ENCODE results near the gene LRCH4.

Gene LRCH4

GRCh38 chr7:100570954-100571828 lies 14.7 kb downstream of the LRCH4 start:
- Histone ChIP-seq H3K27me3 (ENCODE audit: low read length) (no peaks in the 10 kb centered on the region), H3F3A (ENCODE audit: insufficient read depth) (no peaks in the 10 kb centered on the region)

GRCh38 chr7:100568896-100569844 lies 16.8 kb downstream of the LRCH4 start:
- H3K9me2 ChIP-seq (replicated peaks; ENCODE audit: insufficient read depth, low read length), result no peaks in the 10 kb centered on the region
- no peak overlapping the region for H3K9ac ChIP-seq (ENCODE audit: low read length)
- no peaks in the 10 kb centered on the region for H3K36me3 ChIP-seq (ENCODE audit: low read length)
- no peak overlapping the region for H2AFZ ChIP-seq (ENCODE audit: low read depth, low read length, severe bottlenecking)
- H3F3A ChIP-seq (ENCODE audit: insufficient read depth), result no peaks in the 10 kb centered on the region
- TF ChIP-seq EZH2phosphoT487 (conservative IDR thresholded peaks at IDR 0.05; ENCODE audit: low read length), result no peak
- peak; percentile 49 for TF ChIP-seq CTCF (IDR thresholded peaks at IDR 0.05; ENCODE audit: insufficient read depth, low read length, poor library complexity, severe bottlenecking)
- no peaks in the 10 kb centered on the region for H3K27me3 ChIP-seq (ENCODE audit: low read length)
- H3K4me3 ChIP-seq (ENCODE audit: insufficient read depth, low read length, poor library complexity, severe bottlenecking), result no peak overlapping the region
- no peak overlapping the region for H3K27ac ChIP-seq (ENCODE audit: low read depth, low read length)
- H3K4me2 ChIP-seq (ENCODE audit: low read depth, low read length, poor library complexity, severe bottlenecking), result no peak overlapping the region
- no peaks in the 10 kb centered on the region for H3K79me2 ChIP-seq (ENCODE audit: insufficient read depth, low read length)
- H4K20me1 ChIP-seq (ENCODE audit: low read depth, low read length), result no peaks in the 10 kb centered on the region
- H3K9me3 ChIP-seq (ENCODE audit: insufficient read depth, low read length), result no peaks in the 10 kb centered on the region

More at GRCh38 chr7:100570954-100571828, 14.7 kb downstream of the LRCH4 start:
- Histone ChIP-seq H3K4me2 (ENCODE audit: low read depth, low read length, poor library complexity, severe bottlenecking) (no peak overlapping the region), H3K36me3 (ENCODE audit: low read length) (no peaks in the 10 kb centered on the region), H3K79me2 (ENCODE audit: insufficient read depth, low read length) (no peaks in the 10 kb centered on the region), H3K9me3 (ENCODE audit: insufficient read depth, low read length) (no peaks in the 10 kb centered on the region), H2AFZ (ENCODE audit: low read depth, low read length, severe bottlenecking) (no peak overlapping the region), H3K9ac (ENCODE audit: low read length) (no peak overlapping the region), H3K4me3 (ENCODE audit: insufficient read depth, low read length, poor library complexity, severe bottlenecking) (no peak overlapping the region), H4K20me1 (ENCODE audit: low read depth, low read length) (no peaks in the 10 kb centered on the region), H3K9me2 (replicated peaks; ENCODE audit: insufficient read depth, low read length) (no peaks in the 10 kb centered on the region), H3K27ac (ENCODE audit: low read depth, low read length) (no peak overlapping the region)
- TF ChIP-seq CTCF (IDR thresholded peaks at IDR 0.05; ENCODE audit: insufficient read depth, low read length, poor library complexity, severe bottlenecking) (no peak), EZH2phosphoT487 (conservative IDR thresholded peaks at IDR 0.05; ENCODE audit: low read length) (no peak)

GRCh38 chr7:100568176-100568895 lies 17.6 kb downstream of the LRCH4 start:
- H3K27ac ChIP-seq (ENCODE audit: low read depth, low read length), result no peak overlapping the region
- TF ChIP-seq CTCF (IDR thresholded peaks at IDR 0.05; ENCODE audit: insufficient read depth, low read length, poor library complexity, severe bottlenecking), result no peak
- TF ChIP-seq EZH2phosphoT487 (conservative IDR thresholded peaks at IDR 0.05; ENCODE audit: low read length), result no peak
- no peaks in the 10 kb centered on the region for H4K20me1 ChIP-seq (ENCODE audit: low read depth, low read length)
- no peak overlapping the region for H3K4me2 ChIP-seq (ENCODE audit: low read depth, low read length, poor library complexity, severe bottlenecking)
- H3K79me2 ChIP-seq (ENCODE audit: insufficient read depth, low read length), result no peaks in the 10 kb centered on the region
- H3K36me3 ChIP-seq (ENCODE audit: low read length), result no peaks in the 10 kb centered on the region
- no peak overlapping the region for H2AFZ ChIP-seq (ENCODE audit: low read depth, low read length, severe bottlenecking)
- H3K9me3 ChIP-seq (ENCODE audit: insufficient read depth, low read length), result no peaks in the 10 kb centered on the region
- no peaks in the 10 kb centered on the region for H3K27me3 ChIP-seq (ENCODE audit: low read length)
- H3F3A ChIP-seq (ENCODE audit: insufficient read depth), result no peaks in the 10 kb centered on the region
- no peak overlapping the region for H3K9ac ChIP-seq (ENCODE audit: low read length)
- H3K9me2 ChIP-seq (replicated peaks; ENCODE audit: insufficient read depth, low read length), result no peaks in the 10 kb centered on the region
- no peak overlapping the region for H3K4me3 ChIP-seq (ENCODE audit: insufficient read depth, low read length, poor library complexity, severe bottlenecking)

Data from SU-DHL-6 (cell line).